Heart right ventricle (tissue), 16 donors: ENCODE results near the gene INPP5A. TPM values are rescaled to one million over a fixed set of nuclear protein-coding genes. Genes with fewer than 3 reads are reported as not detected.

Source experiments
- ATAC-seq, 8 donors: fragments of 200-7000 bp; cut with Tn5 transposase; one replicate each; pipeline ENCODE4 v1.9.1; 2020; ENCODE audit warnings: mild to moderate bottlenecking in 8 of 8, moderate library complexity in 8 of 8, moderate number of reproducible peaks in 1 of 8
- DNase-seq, 2 donors: peaks; one replicate each; pipeline ENCODE4 v3.0.0-alpha.2; 2020
- H3K27ac ChIP-seq, 10 donors: fragments of 200-600 bp; sonication (generic) in 2 of 10; one replicate each; pipeline versions ENCODE4 v1.5.0 to v1.8.0; 2020 to 2022; ENCODE audit warnings: mild to moderate bottlenecking in 3 of 10
- H3K27me3 ChIP-seq, 7 donors: fragments of 200-600 bp; one replicate each; pipeline ENCODE4 v1.8.0; 2021 to 2022; ENCODE audit warnings: mild to moderate bottlenecking in 2 of 7
- H3K36me3 ChIP-seq, 9 donors: fragments of 200-600 bp; sonication (generic) in 1 of 9; one replicate each; pipeline versions ENCODE4 v1.5.0 to v1.8.0; 2020 to 2022; ENCODE audit warnings: mild to moderate bottlenecking in 2 of 9
- H3K4me1 ChIP-seq, 9 donors: fragments of 200-600 bp; sonication (generic) in 1 of 9; one replicate each; pipeline versions ENCODE4 v1.5.0 to v1.8.0; 2020 to 2022; ENCODE audit warnings: mild to moderate bottlenecking in 4 of 9
- H3K4me3 ChIP-seq, 10 donors: fragments of 200-600 bp; sonication (generic) in 2 of 10; one replicate each; pipeline versions ENCODE4 v1.5.0 to v1.8.0; 2020 to 2022; ENCODE audit warnings: mild to moderate bottlenecking in 7 of 10, moderate library complexity in 2 of 10
- H3K9me3 ChIP-seq, 11 donors: fragments of 200-600 bp in 10 of 11; sonication (generic) in 2 of 11; one replicate each; pipeline versions ENCODE4 v1.5.0 to v1.8.0; 2013 to 2022; ENCODE audit warnings: mild to moderate bottlenecking in 2 of 11, control low read depth in 1 of 11, moderate library complexity in 1 of 11
- CTCF ChIP-seq, 9 donors: fragments of 200-600 bp; sonication (generic) in 2 of 9; IDR thresholded peaks; one replicate each; pipeline versions ENCODE4 v1.5.0 to v1.8.0; 2021 to 2022; ENCODE audit warnings: antibody characterized with exemption in 9 of 9, mild to moderate bottlenecking in 5 of 9, moderate library complexity in 1 of 9
- WGBS, 2 donors: extraction: QIAGEN DNeasy Blood & Tissue Kit; methylation state at CpG; one replicate each; pipeline ENCODE4 v1.1.7; 2013; ENCODE audit warnings: inconsistent platforms in 1 of 2; 5-methylcytosine and 5-hydroxymethylcytosine counted together
- intact Hi-C, 10 donors: fragments of 100-400 bp; cut with DNase I; formaldehyde crosslinking; loops; one replicate each; pipeline versions ENCODE4 v1.11.1 to v1.14.2; 2022
- polyA plus RNA-seq, 2 donors: library from polyadenylated mRNA; stranded (reverse); fragments of 200-250 nt; gene quantifications; one replicate each; pipeline ENCODE4 v1.2.3, GENCODE V29; 2013
- total RNA-seq, 10 donors: library from RNA; stranded (reverse); fragmentation: NEBNext Ultra II Directional in 3 of 10; extraction: Animal tissue kit (Norgen Biotek cat#: 25700) in 3 of 10; gene quantifications; one replicate each; pipeline versions ENCODE4 v1.2.1 to v1.2.4, GENCODE V29; 2021 to 2023
- donor health status: Arrhythmogenic right ventricular cardiomyopathy.
- donor health status: ischemic (EF 13 %, LVEDD 7.1; RV severe dilation, severe dysfunction).
- donor health status: healthy with polysubstance abuse.
- donor health status: DM: no; HTN: yes; CAD: no.
- donor health status: DM: no; HTN: no; CAD: no.
- donor health status: ischemic (EF 25% LVEDD 6.9; RV normal size, moderate dysfunction).
- donor health status: ischemic (EF 25% LVEDD 5.7; RV mildly dilated, moderate dysfunction).
- donor health status: healthy.
- donor health status: DM: yes; HTN: yes; CAD: no.
- donor health status: Ischemic cardiomyopathy.
- donor health status: ischemic (EF 35%, LVEDD 5.7; RV mildly dilated, moderate dysfunction).
- donor health status: nonischemic (EF 11% LVEDD 7.7; RV severe dilation, severe dysfunction).
- donor health status: DM: yes; HTN: yes; CAD: no.
- donor health status: PGD.
- donor health status: ischemic (EF 29% LVEDD 5.4; RV normal size, mild dysfunction).
- donor health status: nonischemic (EF 23%, LVEDD 6.1; RV moderate dilation, normal function).

The INPP5A gene
- total and polyA plus RNA-seq, 12 donors = 30.4 to 122 (median 106) TPM

GRCh38 chr10:132520177-132520811, 17.3 kb upstream of the INPP5A start:
- Histone ChIP-seq H3K27me3 (no peaks in the 10 kb centered on the region), H3K27ac (peak overlapping the region; percentile 70 to 98 (median 96)), H3K4me3 (no peak overlapping the region), H3K4me1 (peaks cover 46 to 65% (median 62%) of the 10 kb centered on the region in 9 donors), H3K36me3 (no peaks in the 10 kb centered on the region), H3K9me3 (no peaks in the 10 kb centered on the region)
- intact Hi-C loops = no loop called here
- TF ChIP-seq CTCF (IDR thresholded peaks at IDR 0.05) = no peak
- peak in 1 of 8 donors; percentile 9 for ATAC-seq
- WGBS, 2 donors = 19 to 26% methylated on average over 17 of the region's 17 CpGs
- peak; percentile 30 to 65 for DNase-seq

GRCh38 chr10:132521041-132521465, 16.5 kb upstream of the INPP5A start:
- Histone ChIP-seq H3K36me3 (no peaks in the 10 kb centered on the region), H3K27me3 (no peaks in the 10 kb centered on the region), H3K9me3 (no peaks in the 10 kb centered on the region), H3K4me1 (peaks cover 42 to 57% (median 54%) of the 10 kb centered on the region in 9 donors), H3K27ac (peak overlapping the region in 9 of 10 donors; percentile 1 to 98 (median 97)), H3K4me3 (no peak overlapping the region)
- TF ChIP-seq CTCF (IDR thresholded peaks at IDR 0.05) = no peak
- DNase-seq (peak in 1 of 2 donors; percentile 5), ATAC-seq (no peak)
- WGBS, 2 donors = 78 to 80% methylated on average over 14 of the region's 14 CpGs
- intact Hi-C loops = no loop called here

GRCh38 chr10:132521466-132522102, 16.0 kb upstream of the INPP5A start:
- H3K27ac ChIP-seq = peak overlapping the region in 8 of 10 donors; percentile 1 to 98 (median 96)
- peaks cover 40 to 52% (median 49%) of the 10 kb centered on the region in 9 donors for H3K4me1 ChIP-seq
- H3K4me3 ChIP-seq = no peak overlapping the region
- DNase-seq = peak; percentile 3 to 12
- H3K27me3 ChIP-seq = no peaks in the 10 kb centered on the region
- H3K36me3 ChIP-seq = no peaks in the 10 kb centered on the region
- no peaks in the 10 kb centered on the region for H3K9me3 ChIP-seq
- no peak for TF ChIP-seq CTCF (IDR thresholded peaks at IDR 0.05)
- intact Hi-C loops = no loop called here
- ATAC-seq = no peak
- WGBS, 2 donors = 96 to 97% methylated on average over 19 of the region's 19 CpGs

- peaks cover 31 to 40% (median 38%) of the 10 kb centered on the region in 9 donors for H3K4me1 ChIP-seq
- peak in 1 of 2 donors; percentile 2 for DNase-seq
- no peaks in the 10 kb centered on the region for H3K9me3 ChIP-seq
- no peak for TF ChIP-seq CTCF (IDR thresholded peaks at IDR 0.05)
- no peak overlapping the region for H3K27ac ChIP-seq
- ATAC-seq = no peak
- no peaks in the 10 kb centered on the region for H3K36me3 ChIP-seq
- WGBS, 2 donors = 91 to 94% methylated on average over 14 of the region's 14 CpGs
- H3K27me3 ChIP-seq = peaks cover 0 to 3% (median 0%) of the 10 kb centered on the region in 7 donors
- intact Hi-C loops = no loop called here
- no peak overlapping the region for H3K4me3 ChIP-seq
Measured at GRCh38 chr10:132522521-132523411, 14.8 kb upstream of the INPP5A start.
